SIG-M5 treated with dmso at 0.1 percent for 504 hours (cell line): Measurements from ENCODE around the gene UBASH3A.

Experiments
- DNase-seq: peaks from one replicate; lab custom pipeline; 2025; ENCODE audit not compliant: unreplicated experiment; lab: John Stamatoyannopoulos, UW

UBASH3A gene

GRCh38 chr21:42481169-42481568 lies 77.5 kb downstream of the UBASH3A start:
- no peak for DNase-seq

GRCh38 chr21:42484966-42485365 lies 81.3 kb downstream of the UBASH3A start:
- DNase-seq: no peak

- DNase-seq: no peak
Observed at GRCh38 chr21:42486072-42486471, 82.4 kb downstream of the UBASH3A start.

- no peak for DNase-seq
Observed at GRCh38 chr21:42486531-42486930, 82.8 kb downstream of the UBASH3A start.

- DNase-seq: no peak
Observed at GRCh38 chr21:42489006-42489563, 85.4 kb downstream of the UBASH3A start.

- DNase-seq: no peak
Observed at GRCh38 chr21:42489991-42490390, 86.3 kb downstream of the UBASH3A start.

GRCh38 chr21:42490720-42491119 lies 87.0 kb downstream of the UBASH3A start:
- DNase-seq: no peak

GRCh38 chr21:42491328-42491727 lies 87.6 kb downstream of the UBASH3A start:
- DNase-seq: no peak

GRCh38 chr21:42492201-42492600 lies 88.5 kb downstream of the UBASH3A start:
- DNase-seq: no peak

- no peak for DNase-seq
Observed at GRCh38 chr21:42493109-42494060, 89.7 kb downstream of the UBASH3A start.

- DNase-seq: no peak
Observed at GRCh38 chr21:42495027-42495426, 91.3 kb downstream of the UBASH3A start.

GRCh38 chr21:42495765-42496119 lies 92.0 kb downstream of the UBASH3A start:
- no peak for DNase-seq

- peak; percentile 99 for DNase-seq
Observed at GRCh38 chr21:42496120-42496838, 92.6 kb downstream of the UBASH3A start, which contains the start of gene RSPH1. RSPH1 (minus strand) TSS chr21:42496224; CDS start chr21:42496186, 38 bp downstream.

- DNase-seq: no peak
Observed at GRCh38 chr21:42496839-42497202, 93.1 kb downstream of the UBASH3A start.
